Measurements from ENCODE around the gene GOLGA6C. TPM values are rescaled to one million over a fixed set of nuclear protein-coding genes. Genes with fewer than 3 reads are reported as not detected.

GOLGA6C gene
- polyA plus RNA-seq, 3 donors: not detected

DNA sequence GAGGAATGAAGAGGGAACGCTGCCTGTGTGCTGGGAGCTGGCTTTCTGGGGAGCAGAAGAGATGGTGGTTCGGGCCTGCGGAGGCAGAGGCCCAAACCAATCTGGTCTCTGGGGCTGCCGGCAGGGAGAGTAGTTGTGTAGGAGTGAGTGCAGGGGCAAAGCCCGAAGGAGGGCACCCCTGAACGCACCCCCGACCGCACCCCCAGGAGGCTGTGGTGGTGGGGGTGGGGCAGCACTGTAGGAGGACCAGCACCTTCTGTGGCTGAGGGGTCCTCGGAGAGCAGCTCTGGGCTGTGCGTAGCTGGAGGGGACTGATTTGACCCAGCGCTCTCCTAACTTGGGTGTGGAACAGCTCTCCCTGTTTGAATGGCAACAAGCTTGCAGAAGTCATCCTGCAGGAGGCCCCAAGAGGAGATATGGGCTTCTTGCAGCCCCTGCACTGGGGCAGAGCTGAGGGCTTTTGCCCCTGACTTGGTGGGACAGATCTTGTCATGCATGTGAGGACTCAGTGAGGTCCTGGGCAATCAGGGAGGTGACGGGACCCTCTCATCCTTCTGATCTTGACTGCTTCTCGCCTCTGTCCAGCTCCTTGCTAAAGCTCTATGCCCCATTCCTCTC lies 30.4 kb upstream of the GOLGA6C start:
- Histone ChIP-seq H3K27me3 (ENCODE audit: control insufficient read depth in 2 of 2, insufficient read depth in 2 of 2, low read length in 2 of 2) (no peaks in the 10 kb centered on the region), H3K4me1 (ENCODE audit: control insufficient read depth in 1 of 2, insufficient read depth in 2 of 2, low read length in 2 of 2) (no peaks in the 10 kb centered on the region), H3K4me3 (replicated peaks in 1 of 3; ENCODE audit: low read depth in 2 of 3, low read length in 3 of 3) (no peak overlapping the region), H3K36me3 (replicated peaks in 1 of 2; ENCODE audit: control insufficient read depth in 1 of 2, insufficient read depth in 2 of 2, low read length in 2 of 2) (no peaks in the 10 kb centered on the region), H3K4me2 (replicated peaks; ENCODE audit: extremely low read depth, low read length, poor library complexity, severe bottlenecking) (no peak overlapping the region), H3K79me2 (ENCODE audit: insufficient read depth, low read length) (no peaks in the 10 kb centered on the region), H3K9ac (ENCODE audit: insufficient read depth, low read length, poor library complexity, severe bottlenecking) (no peak overlapping the region), H3K27ac (ENCODE audit: low read depth in 1 of 2, low read length in 2 of 2) (no peak overlapping the region), H2AFZ (ENCODE audit: insufficient read depth, low read depth, low read length, poor library complexity, severe bottlenecking) (no peak overlapping the region), H3K9me3 (replicated peaks in 1 of 2; ENCODE audit: control insufficient read depth in 1 of 2, insufficient read depth in 1 of 2, low read length in 2 of 2) (no peaks in the 10 kb centered on the region), H4K20me1 (ENCODE audit: insufficient read depth, low read length) (peaks cover 4% of the 10 kb centered on the region)
- no peak overlapping the region for H3K27ac Mint-ChIP-seq
- H3K4me1 Mint-ChIP-seq: no peaks in the 10 kb centered on the region
- WGBS (ENCODE audit: insufficient coverage): 96% methylated on average over 10 of the region's 13 CpGs
- no peaks in the 10 kb centered on the region for H3K36me3 Mint-ChIP-seq
- no peak for DNase-seq
- no peak for TF ChIP-seq CTCF (IDR thresholded peaks at IDR 0.05)
- no peak overlapping the region for H3K4me3 Mint-ChIP-seq
- intact Hi-C loops (cut with micrococcal nuclease): no loop called here
- H3K9me3 Mint-ChIP-seq: peaks cover 0 to 3% (median 0%) of the 10 kb centered on the region in 7 donors
- peaks cover 11 to 25% (median 16%) of the 10 kb centered on the region in 3 donors for H3K27me3 Mint-ChIP-seq (ENCODE audit: low read depth in 3 of 3)

DNA sequence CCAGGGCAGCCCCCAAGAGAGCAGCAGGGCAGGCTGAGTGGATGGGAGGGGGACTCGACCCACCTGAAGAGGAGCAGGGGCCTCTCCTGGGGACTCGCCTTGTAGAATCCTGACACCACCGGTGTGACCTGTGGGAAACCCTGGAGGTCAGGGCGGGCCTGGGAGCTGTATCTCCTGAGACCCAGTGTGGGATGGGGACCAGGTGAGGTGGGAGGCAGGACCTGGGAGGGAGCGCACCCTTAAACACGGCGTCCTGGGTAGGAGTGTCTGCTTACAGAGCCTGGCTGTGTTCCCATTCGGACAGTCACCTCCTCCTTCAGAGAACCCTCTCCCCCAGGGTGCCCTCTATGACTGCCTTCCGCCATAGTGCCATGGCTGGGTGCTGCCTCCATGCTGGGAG lies 29.3 kb upstream of the GOLGA6C start:
- no peak overlapping the region for H3K9ac ChIP-seq (ENCODE audit: insufficient read depth, low read length, poor library complexity, severe bottlenecking)
- H3K36me3 Mint-ChIP-seq: no peaks in the 10 kb centered on the region
- WGBS (ENCODE audit: insufficient coverage): 88% methylated on average over 5 of the region's 9 CpGs
- no peaks in the 10 kb centered on the region for H3K27me3 ChIP-seq (ENCODE audit: control insufficient read depth in 2 of 2, insufficient read depth in 2 of 2, low read length in 2 of 2)
- no peak overlapping the region for H3K27ac ChIP-seq (ENCODE audit: low read depth in 1 of 2, low read length in 2 of 2)
- no peaks in the 10 kb centered on the region for H3K9me3 ChIP-seq (replicated peaks in 1 of 2; ENCODE audit: control insufficient read depth in 1 of 2, insufficient read depth in 1 of 2, low read length in 2 of 2)
- no peak overlapping the region for H3K4me3 Mint-ChIP-seq
- no peak for TF ChIP-seq CTCF (IDR thresholded peaks at IDR 0.05)
- H3K4me1 Mint-ChIP-seq: no peaks in the 10 kb centered on the region
- no peaks in the 10 kb centered on the region for H3K79me2 ChIP-seq (ENCODE audit: insufficient read depth, low read length)
- H3K27ac Mint-ChIP-seq: no peak overlapping the region
- intact Hi-C loops (cut with micrococcal nuclease): no loop called here
- H4K20me1 ChIP-seq (ENCODE audit: insufficient read depth, low read length): peaks cover 4% of the 10 kb centered on the region
- H3K4me1 ChIP-seq (ENCODE audit: control insufficient read depth in 1 of 2, insufficient read depth in 2 of 2, low read length in 2 of 2): no peaks in the 10 kb centered on the region
- no peak overlapping the region for H3K4me2 ChIP-seq (replicated peaks; ENCODE audit: extremely low read depth, low read length, poor library complexity, severe bottlenecking)
- DNase-seq: no peak
- peaks cover 13 to 31% (median 16%) of the 10 kb centered on the region in 3 donors for H3K27me3 Mint-ChIP-seq (ENCODE audit: low read depth in 3 of 3)
- no peak overlapping the region for H3K4me3 ChIP-seq (replicated peaks in 1 of 3; ENCODE audit: low read depth in 2 of 3, low read length in 3 of 3)
- peaks cover 0 to 3% (median 0%) of the 10 kb centered on the region in 7 donors for H3K9me3 Mint-ChIP-seq
- H3K36me3 ChIP-seq (replicated peaks in 1 of 2; ENCODE audit: control insufficient read depth in 1 of 2, insufficient read depth in 2 of 2, low read length in 2 of 2): no peaks in the 10 kb centered on the region
- no peak overlapping the region for H2AFZ ChIP-seq (ENCODE audit: insufficient read depth, low read depth, low read length, poor library complexity, severe bottlenecking)

Measured in CD14-positive monocyte (primary cell).